GM19023 (cell line): ENCODE results near the gene LAMA3.

ENCODE experiments used
- ATAC-seq: cut with Tn5 transposase; IDR thresholded peaks from one replicate; pipeline ENCODE4 v1.9.1; 2021; ENCODE audit warnings: mild to moderate bottlenecking, moderate library complexity; ENCODE audit not compliant: unreplicated experiment

Gene LAMA3

GRCh38 chr18:23842305-23842704 lies 153.1 kb downstream of the LAMA3 start:
- ATAC-seq = no peak

- ATAC-seq = no peak
Measured at GRCh38 chr18:23844991-23845680, 155.9 kb downstream of the LAMA3 start.

DNA sequence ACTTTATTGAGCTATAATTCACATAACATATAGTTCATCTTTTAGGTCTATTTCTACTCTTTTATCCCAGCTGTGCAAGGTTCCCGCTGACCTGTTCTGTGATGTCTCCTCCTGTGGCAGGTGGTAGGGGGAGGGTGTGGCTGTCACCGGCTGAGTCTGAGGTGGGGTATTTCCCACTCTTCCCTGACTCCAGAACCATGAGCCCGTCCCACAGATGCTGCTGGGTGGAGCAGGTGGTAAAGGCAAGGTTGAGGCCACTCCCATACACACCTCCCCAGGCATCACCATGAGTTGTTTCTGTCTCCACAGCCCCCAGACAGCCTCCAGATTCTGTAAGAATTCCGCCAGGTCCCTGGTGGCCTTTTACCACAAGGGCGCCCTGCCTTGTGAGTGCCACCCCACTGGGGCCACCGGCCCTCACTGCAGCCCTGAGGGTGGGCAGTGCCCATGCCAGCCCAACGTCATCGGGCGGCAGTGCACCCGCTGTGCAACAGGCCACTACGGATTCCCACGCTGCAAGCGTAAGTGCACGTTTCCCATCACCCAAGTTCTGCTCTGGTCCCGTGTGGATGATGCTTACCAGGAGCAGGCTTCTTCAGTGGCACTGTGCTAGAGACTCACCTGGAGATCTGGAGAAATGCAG lies 156.9 kb downstream of the LAMA3 start:
- ATAC-seq = no peak

DNA sequence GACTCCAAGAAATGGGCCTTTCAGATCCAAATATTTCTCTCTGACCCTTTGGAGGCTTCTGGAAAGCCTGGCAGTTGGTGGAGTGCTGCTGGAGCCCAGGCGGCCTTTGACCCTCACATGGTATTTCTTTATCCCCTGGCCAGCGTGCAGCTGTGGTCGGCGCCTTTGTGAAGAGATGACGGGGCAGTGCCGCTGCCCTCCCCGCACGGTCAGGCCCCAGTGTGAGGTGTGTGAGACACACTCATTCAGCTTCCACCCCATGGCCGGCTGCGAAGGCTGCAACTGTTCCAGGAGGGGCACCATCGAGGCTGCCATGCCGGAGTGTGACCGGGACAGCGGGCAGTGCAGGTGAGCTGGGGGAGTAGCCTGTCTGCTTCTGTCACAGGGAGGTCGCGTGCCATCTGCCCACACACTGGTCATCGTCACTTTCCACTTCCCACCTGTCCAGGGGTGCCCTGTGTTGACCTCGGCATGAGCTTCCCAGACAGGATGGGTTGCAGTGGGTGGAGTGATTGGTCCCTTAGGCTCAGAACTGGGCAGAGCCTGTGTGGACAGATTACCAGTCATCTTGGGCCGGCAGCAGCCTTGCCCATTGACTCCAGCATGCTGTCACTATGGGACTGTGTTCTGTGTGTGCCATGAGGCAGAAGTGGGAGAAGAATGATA lies 158.2 kb downstream of the LAMA3 start:
- no peak for ATAC-seq

DNA sequence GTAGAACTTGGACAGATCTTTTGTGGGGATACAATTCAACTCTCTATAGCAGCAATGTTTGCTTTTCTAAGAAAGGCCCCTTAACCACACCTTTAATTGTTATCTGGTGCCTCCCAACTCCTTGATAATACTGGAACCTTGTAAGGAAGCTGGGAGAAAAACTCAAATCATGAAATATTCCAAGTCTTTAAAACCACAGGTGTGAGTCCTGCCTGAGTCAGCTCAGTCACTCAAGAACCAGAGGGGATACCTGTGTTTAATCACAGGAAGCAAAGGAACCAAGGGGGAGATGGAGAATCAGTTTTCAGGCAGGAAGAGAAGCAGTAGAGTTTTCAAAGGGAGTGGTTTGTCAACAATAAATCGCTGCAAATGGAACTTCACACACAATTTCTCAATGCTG lies 159.9 kb downstream of the LAMA3 start:
- ATAC-seq = no peak

DNA sequence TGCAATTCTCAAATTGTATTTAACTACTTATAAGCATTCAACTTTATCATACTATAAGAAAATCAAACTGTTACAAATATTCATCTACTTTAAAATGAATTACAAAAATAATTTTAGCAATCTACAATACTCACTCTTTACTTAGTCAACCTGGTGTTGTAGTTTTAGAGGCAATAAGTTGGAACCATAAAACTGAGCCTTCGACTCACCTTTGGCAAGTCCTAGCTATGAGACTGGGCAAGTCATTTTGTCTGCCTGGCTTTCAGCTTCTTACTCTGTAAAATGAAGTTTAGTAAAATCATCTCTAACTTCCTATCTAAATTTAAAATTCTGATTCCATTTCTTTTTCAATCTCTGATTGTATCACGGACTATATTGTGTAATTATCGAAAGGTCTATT lies 161.0 kb downstream of the LAMA3 start:
- no peak for ATAC-seq

DNA sequence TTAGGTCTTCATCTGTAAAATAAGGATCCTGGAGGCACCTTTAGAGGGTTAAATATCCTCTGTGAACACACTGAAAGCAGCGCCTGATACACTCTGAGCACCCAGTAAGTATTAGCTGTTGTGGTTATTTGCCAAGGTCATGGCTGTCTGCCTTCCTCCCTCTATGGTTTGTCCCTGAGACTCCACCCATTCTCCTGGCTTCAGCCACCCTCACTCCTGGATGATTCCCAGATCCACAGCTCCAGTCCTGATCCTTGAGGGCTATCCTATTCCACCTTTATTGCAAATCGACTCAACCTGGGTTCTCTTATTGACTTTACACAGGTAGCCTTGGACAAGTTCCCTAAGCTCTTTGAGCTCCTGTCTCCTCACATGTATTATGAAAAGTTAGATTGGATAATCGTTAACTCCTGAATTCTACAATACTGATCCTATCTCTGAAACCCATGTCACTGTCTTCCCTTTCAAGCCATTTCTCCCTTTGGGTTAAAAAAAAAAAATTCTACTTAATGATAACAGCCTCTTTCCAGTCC lies 162.3 kb downstream of the LAMA3 start:
- no peak for ATAC-seq

- no peak for ATAC-seq
Measured at GRCh38 chr18:23852236-23853045, 163.2 kb downstream of the LAMA3 start.

DNA sequence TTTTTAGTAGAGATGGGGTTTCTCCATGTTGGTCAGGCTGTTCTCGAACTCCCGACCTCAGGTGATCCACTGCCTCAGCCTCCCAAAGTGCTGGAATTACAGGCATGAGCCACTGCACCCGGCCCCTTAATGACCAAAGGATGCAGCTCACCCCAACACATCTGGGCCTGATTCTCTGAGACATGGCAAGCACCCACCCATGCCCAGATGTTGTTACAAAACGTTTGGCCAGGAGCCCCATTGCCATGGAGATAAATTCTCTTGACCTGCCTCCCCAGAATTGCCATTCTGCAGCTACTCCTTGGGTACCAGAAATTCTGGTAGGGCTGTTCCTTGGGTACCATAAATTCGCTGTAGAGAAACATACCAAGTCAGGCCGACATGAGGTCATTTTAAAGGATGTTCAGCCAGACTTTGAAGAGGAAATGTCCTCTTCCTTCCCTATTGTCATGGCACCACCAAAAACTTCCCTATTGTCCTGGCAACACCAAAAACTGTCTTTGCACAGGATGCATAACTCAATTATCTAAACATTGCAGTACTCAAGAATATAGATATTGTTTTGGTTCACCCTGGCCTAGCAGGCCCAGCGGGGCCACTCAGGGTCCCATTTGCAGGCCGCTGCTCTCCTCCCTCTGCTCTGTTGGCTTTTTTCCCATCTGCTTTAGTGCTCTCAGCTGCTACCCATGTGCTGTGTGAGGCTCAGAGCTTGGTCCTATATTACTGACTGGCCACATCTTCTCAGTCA lies 164.4 kb downstream of the LAMA3 start:
- no peak for ATAC-seq

GRCh38 chr18:23855721-23856120 lies 166.5 kb downstream of the LAMA3 start:
- no peak for ATAC-seq

DNA sequence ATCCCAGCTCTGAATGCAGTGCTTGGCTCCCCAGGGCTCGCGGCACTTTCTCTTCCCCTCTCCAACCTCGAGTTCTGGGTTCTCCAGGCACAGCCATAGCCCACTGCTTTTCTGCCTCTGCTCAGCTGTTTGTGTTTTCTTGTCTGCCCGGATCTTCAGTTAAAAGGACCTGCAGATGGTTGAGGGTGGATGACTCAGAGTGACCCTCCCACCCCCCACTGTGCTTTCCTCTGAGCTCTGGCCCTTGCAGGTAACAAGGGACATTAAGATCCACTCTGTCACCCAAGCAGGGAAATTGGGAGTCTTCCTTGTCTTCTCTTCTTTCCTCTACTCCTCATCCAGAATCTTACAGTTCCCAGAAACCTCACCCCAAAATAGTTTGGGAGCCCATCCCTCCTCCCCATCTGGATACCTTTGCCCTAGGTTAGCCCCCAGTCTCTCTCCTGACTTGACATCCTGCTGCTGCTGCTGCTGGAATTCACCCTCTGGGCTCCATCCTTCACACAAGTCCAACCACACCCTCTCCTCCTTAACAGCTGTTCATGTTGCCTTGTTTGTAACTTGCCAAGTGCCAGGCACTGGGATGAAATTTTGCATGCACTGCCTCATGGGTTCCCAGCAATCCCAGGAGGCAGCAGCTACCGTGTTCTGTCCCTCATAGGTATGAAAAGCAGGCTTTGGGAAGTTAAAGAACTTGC lies 167.4 kb downstream of the LAMA3 start:
- no peak for ATAC-seq

GRCh38 chr18:23857164-23857552 lies 167.9 kb downstream of the LAMA3 start:
- no peak for ATAC-seq

- no peak for ATAC-seq
Measured at GRCh38 chr18:23857756-23858155, 168.5 kb downstream of the LAMA3 start.

- no peak for ATAC-seq
Measured at GRCh38 chr18:23859466-23860336, 170.4 kb downstream of the LAMA3 start.

DNA sequence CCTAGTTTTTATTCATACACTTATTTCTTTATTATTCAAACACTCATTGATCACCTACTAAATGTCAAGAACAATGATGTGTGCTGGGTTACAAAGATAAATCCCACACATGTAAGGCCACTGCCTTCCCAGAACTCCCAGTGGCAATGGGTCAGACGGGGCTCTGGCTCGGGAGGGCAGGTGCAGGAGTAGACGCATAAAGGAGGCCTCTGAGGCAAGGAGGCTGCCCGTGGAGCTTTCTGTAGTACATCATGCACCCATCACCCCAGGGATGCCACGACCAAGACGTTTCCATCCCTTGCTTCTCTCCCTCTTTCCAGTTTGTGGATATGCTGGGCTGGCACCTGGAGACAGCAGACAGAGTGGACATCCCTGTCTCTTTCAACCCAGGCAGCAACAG lies 172.1 kb downstream of the LAMA3 start:
- no peak for ATAC-seq

- ATAC-seq = no peak
Measured at GRCh38 chr18:23861805-23862470, 172.7 kb downstream of the LAMA3 start.

GRCh38 chr18:23864624-23865023 lies 175.4 kb downstream of the LAMA3 start:
- no peak for ATAC-seq

- no peak for ATAC-seq
Measured at GRCh38 chr18:23867006-23867405, 177.8 kb downstream of the LAMA3 start.
